ENCODE results near the gene NEK6.

- TF ChIP-seq, protein P1, sequence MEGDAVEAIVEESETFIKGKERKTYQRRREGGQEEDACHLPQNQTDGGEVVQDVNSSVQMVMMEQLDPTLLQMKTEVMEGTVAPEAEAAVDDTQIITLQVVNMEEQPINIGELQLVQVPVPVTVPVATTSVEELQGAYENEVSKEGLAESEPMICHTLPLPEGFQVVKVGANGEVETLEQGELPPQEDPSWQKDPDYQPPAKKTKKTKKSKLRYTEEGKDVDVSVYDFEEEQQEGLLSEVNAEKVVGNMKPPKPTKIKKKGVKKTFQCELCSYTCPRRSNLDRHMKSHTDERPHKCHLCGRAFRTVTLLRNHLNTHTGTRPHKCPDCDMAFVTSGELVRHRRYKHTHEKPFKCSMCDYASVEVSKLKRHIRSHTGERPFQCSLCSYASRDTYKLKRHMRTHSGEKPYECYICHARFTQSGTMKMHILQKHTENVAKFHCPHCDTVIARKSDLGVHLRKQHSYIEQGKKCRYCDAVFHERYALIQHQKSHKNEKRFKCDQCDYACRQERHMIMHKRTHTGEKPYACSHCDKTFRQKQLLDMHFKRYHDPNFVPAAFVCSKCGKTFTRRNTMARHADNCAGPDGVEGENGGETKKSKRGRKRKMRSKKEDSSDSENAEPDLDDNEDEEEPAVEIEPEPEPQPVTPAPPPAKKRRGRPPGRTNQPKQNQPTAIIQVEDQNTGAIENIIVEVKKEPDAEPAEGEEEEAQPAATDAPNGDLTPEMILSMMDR (IDR thresholded peaks at IDR 0.05), result no peak
- no peak for TF ChIP-seq POLR2A (IDR thresholded peaks at IDR 0.05)
Observed at GRCh38 chr9:124216474-124217176, 41.1 kb upstream of the NEK6 start.

All from lower leg skin (tissue), 3 donors.